LHCN-M2 (cell line): ENCODE results near the gene BAD. TPM values are rescaled to one million over a fixed set of nuclear protein-coding genes. Genes with fewer than 3 reads are reported as not detected.
"Not testable (repeated sequence)": the region's sequence is repeated elsewhere in the genome, so short reads cannot be mapped to it uniquely, and the experiment has no call there.

ENCODE experiments used
- DNase-seq: peaks from one replicate; pipeline ENCODE4 v3.0.0-alpha.2; 2012; ENCODE audit warnings: low read depth
- polyA plus RNA-seq: library from polyadenylated mRNA; unstranded; fragments of >200 nt; gene quantifications from one replicate; pipeline ENCODE4 v1.2.1, GENCODE V29; 2012; ENCODE audit warnings: missing spikeins
- total RNA-seq: library from RNA; depleted of rRNA; stranded (reverse); fragments of >200 nt; gene quantifications from 2 replicates; pipeline ENCODE4 v1.2.3, GENCODE V29; 2014; rRNA removed

BAD gene
- 92.3 and 92.4 TPM in 2 replicates for total RNA-seq
- polyA plus RNA-seq: 97.4 TPM

DNA sequence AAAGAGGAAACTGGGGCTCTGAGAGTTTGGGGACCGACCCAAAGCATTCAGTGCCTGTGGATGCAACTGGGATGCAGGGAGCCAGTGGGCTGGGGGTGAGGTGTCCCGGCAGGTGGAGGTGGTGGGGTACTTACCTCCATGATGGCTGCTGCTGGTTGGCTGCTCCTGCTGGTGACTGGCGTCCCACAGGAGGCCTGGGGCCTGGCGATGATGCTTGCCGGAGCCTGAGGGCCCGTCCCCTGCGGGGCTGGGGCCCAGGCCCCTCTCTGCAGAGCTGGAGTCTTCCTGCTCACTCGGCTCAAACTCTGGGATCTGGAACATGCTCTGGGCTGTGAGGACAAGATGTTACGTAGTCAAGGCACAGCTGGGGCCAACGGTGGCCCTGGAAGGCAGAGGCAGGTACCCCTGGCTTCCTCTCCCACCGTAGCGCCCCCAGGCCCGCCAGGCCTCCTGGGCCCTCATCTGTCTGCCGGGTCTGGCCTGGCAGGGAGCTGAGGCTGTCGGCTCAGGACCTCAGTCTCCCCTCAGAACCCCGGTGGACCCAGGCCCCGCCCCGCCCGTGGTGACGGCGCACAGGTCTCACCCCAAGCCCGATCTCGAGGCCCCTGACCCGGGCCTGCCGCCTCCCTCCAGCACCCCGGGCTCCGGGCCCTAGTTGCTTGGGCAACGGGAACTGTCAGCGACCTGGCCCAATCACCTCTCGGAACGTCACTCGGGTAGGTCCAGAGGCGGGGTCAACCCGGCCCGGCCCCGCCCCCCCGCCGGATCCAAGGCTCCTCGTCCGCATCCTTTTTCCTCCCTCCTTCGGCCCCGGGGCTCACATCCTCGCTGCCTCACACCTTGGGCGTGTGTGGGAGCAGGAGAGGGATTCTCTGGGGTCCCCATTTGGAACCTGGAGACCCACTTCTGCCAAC is at the start of gene BAD:
Gene BAD, minus strand, starts transcription at position 618 of the 914 bp plus-strand sequence. Its CDS starts 297 bp downstream, at position 321.
- peak; percentile 86 for DNase-seq

DNA sequence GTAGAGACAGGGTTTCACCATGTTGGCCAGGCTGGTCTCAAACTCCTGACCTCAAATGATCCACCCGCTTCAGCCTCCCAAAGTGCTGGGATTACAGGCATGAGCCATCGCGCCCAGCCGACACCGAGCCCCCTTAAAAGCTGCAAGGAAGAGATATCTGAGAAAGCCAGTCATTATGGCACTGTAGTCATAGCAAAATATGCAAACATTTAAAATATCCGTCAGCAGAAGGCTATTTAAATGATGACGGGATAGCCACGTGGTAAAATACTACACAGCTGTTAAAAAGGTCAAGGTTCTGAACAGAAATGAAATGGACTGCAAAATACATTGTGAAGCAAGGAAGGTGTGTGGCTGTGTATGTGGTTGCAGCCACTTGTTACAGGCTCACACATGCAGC is 49.1 kb upstream of the BAD start:
- DNase-seq: no peak

DNA sequence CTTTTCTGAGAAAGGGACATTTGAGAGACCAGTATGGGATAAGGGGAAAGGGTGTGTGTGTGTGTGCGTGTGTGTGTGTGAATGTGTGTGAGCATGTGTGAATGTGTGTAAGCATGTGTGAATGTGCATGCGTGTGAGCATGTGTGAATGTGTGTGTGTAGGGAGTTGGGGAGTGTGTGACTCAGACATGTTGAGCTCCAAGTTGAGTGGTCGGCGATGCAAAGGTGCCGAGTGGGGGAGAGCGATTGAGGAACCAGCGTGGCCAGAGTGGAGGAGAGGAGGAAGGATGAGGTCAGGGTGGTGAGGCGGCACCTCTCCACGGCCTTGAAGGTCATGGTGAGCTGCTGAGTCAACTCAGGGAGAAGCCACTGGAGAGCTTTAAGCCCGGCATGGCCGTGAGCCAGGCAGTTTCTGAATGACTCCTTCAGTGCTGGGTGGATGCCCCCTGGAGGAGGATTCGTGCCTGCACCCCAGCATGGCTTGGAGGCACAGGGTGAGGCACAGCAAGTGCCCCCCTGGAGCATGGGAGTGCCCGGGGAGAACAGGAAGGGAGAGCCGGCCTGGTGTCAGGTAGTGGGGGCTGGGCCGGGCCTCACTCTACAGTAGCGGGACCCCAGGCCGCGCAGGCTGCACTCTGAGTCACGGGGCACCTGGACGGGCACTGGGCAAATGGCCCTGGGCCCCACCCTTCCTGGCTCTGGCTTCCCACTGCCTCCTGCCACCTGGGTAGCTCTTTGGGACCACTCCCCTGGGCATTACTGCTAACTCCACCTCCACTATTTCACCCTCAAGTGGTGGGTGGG is 47.3 kb upstream of the BAD start:
- peak; percentile 91 for DNase-seq

DNA sequence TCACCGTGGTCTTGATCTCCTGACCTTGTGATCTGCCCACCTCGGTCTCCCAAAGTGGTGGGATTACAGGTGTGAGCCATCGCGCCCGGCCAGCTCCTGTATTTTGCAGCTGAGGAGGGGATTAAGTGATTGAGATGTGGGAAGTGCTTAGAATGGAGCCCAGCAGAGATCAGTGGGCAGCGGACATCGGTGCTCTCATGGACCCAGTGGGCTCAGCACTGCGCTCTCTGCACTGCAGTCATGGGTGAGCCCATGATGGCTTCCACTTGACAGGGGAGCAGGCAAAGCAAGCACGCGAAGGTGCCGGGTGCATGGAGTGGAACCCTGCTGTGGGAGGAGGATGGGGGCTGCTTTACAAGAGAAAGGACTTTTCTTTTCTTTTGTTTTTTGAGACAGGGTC is 46.4 kb upstream of the BAD start:
- DNase-seq: no peak

DNA sequence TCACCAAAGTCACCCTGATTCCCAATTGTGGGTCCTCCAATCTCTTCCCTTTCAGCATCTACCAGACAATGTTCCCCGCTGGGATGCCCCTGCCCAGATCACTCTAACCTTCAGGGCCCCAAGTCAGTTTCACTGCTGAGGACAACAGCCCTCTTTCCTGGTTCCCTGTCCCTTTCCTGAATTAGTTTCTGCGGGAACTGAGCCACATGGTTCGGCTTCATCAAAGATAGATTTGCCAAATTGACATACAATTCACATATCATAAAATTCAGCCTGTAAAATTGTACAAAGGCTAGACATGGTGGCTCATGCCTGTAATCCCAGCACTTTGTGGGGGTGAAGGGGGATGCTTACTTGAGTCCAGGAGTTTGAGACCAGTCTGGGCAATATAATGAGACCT is 43.5 kb upstream of the BAD start:
- no peak for DNase-seq

DNA sequence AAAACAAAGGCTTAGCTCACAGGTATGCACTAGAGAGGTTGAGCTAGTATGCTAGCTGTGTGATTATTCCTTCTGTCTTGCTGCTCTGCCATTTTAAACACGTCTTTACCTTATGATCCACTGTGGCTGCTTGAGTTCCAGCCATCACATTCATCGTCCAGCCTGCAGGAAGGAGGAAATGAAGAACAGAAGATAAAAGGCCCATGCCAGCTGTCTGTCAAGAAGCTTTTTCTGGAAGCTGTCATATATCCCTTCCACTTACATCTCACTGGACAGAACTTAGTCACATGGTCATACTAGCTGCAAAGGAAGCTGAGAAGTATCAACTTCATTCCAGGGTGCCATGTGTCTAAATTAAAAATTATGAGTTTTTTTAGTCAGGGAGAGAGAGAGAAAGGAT is 42.9 kb upstream of the BAD start:
- DNase-seq: no peak

DNA sequence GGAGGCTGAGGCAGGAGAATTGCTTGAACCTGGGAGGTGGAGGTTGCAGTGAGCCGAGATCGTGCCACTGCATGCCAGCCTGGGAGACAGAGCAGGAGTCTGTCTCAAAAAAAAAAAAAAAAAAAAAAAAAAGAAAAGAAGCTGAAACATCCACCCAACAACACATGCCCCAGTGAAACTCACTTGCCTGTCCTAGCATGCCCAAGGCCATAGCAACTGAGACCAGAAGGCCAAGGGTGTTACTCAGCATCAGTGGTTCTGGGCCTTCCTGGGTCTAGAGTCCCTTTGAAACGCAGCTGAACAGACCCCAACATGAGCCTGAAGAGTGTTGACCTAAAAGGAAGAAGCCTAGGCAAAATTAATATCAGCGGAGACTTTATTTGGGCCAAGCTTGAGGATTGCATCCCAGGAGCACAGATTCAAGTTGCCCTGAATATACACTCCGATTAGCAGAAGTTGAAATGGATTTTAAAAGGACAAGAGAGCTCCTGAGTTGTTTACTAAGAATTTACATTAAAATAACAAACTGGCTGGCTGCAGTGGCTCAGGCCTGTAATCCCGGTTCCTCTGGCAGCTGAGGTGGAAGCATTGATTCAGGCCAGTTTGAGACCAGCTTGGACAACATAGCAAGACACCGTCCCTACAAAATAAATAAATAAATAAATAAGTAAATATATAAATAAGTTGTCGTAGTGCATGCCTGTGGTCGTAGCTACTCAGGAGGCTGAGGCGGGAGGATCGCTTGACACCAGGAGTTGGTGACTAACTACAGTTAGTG is 40.4 kb upstream of the BAD start:
- DNase-seq: no peak

DNA sequence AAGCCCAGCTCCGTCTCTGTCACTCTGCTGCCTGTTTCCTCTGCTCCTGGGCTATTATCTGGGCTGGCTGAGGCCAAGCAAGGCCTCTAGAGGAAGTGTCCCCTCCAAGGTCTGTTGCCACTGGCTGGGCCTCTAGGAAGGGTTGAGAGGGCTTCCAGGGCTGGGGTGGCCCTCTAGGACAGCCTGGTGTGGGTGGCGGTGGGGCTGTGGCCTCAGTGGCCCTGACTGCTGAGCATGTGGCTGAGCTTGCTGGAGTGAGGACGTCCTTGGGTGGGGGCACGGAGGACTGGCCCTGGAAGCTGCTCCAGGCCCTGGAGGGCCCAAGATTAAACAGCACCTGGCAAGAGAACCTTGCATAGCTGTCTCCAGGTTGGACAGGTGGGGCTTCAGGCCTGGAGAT is 39.5 kb upstream of the BAD start:
- DNase-seq: not testable (repeated sequence)

DNA sequence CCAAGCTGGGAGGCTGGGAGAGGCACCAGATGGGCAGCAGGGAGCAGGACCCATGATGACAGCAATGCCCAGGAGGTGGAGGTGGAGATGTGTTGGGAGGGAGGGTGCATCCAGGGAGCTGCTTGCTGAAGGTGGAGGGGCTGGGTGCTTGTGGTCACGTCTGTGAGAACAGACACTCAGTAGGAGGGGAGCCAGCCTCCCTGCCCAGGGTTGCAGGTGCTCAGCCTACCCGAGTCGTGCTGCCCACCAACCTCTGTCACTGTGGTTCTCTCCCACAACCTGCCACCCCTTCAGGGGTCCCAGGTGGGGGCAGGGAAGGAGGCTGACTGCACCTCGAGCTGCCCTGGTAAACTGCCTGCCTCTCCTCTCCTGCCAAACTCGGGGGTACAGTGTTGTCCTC is 38.9 kb upstream of the BAD start:
- DNase-seq: no peak

DNA sequence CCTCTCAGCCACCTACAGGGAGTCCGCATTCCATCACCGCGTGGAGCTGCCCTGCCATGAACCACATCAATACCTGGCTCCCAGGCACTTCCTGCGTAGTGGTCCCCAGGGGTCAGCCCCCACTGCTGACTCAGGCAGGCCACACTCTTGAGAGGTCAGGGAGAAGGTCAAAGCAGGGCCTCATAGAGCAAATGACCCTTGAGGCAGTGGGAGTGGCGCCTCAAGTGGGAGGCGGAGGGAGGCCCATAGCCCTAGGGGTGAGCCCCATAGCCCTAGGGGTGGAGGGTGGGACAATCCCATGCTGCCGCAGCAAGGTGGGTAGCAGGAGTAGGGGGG is 38.4 kb upstream of the BAD start:
- DNase-seq: no peak

DNA sequence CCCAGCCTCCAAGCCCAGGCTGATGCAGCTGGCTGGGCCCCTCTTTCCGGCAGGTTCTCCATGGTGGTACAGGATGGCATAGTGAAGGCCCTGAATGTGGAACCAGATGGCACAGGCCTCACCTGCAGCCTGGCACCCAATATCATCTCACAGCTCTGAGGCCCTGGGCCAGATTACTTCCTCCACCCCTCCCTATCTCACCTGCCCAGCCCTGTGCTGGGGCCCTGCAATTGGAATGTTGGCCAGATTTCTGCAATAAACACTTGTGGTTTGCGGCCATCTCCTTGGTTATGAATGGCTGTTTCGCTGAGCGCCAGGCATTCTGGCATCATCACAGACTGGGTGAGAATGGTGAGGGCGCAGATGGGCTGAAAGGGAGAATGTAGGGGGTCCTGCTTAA is 37.1 kb upstream of the BAD start:
- DNase-seq: no peak

DNA sequence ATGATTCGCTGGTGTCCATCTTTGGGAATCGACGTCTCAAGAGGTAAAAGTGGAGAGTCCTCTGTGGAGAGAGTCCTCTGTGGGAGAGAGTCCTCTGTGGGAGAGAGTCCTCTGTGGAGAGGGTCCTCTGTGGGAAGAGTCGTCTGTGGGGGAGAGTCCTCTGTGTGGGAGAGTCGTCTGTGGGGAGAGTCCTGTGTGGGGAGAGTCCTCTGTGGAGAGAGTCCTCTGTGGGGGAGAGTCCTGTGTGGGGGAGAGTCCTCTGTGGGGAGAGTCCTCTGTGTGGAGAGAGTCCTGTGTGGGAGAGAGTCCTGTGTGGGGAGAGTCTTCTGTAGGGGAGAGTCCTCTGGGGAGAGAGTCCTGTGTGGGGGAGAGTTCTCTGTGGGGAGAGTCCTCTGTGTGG is 36.6 kb upstream of the BAD start:
- DNase-seq: no peak

DNA sequence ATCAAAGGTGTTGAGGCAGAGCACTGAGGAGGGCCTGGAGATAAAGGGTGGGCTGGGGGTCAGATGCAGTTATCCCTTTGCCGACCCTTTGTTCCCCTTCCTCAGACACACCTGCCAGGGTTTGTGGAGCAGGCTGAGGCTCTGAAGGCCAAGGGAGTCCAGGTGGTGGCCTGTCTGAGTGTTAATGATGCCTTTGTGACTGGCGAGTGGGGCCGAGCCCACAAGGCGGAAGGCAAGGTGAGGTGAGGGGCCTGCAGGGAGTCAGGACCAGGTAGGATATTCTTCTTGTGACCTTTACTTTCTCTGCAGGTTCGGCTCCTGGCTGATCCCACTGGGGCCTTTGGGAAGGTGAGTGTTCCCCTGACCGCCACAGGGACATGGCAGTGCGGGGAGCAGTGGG is 36.1 kb upstream of the BAD start:
- no peak for DNase-seq

DNA sequence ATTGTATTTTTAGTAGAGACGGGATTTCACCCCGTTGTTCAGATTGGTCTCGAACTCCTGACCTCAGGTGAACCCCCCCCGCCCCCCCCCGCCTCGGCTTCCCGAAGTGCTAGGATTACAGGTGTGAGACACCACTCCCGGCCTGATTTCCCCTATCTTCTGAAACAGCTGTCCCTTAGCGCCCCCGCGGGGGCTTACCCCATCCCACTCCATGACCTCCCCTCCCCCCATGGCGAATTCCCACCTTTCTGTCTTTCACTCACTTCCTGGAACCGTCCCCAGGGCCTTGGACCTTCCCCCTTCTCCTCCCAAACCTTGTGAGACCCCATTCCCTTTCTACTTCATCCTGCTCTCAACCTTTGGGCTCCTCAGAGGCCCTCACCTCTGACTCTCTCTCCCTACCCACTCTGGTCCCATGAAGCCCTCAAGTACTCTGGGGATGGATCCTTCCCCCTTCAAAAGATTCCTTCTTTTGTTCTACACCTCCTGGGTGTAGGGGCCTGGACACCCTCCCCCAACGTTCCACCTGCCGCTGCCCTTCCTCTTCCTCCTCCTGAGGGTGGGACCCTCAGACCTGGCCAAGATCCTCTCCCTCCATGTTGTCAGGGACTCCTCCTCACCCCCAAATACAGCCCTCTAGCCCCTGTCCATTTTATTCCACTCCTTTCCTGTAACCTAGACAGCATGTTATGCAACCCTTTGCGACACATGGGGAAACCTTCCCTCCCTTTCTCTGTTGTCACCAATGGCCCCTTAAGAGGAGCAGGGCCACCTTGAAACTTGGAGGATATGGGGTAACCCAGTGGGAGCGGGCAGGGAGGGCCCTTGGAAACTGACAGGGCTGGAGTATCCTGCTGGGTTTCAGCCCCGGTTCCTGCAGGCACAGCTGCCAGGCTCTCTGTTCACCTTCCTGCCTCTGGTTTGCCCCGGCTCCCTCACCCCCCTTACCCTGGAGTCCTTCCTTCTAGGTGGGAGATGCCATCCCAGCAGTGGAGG is 34.6 kb upstream of the BAD start:
- no peak for DNase-seq

DNA sequence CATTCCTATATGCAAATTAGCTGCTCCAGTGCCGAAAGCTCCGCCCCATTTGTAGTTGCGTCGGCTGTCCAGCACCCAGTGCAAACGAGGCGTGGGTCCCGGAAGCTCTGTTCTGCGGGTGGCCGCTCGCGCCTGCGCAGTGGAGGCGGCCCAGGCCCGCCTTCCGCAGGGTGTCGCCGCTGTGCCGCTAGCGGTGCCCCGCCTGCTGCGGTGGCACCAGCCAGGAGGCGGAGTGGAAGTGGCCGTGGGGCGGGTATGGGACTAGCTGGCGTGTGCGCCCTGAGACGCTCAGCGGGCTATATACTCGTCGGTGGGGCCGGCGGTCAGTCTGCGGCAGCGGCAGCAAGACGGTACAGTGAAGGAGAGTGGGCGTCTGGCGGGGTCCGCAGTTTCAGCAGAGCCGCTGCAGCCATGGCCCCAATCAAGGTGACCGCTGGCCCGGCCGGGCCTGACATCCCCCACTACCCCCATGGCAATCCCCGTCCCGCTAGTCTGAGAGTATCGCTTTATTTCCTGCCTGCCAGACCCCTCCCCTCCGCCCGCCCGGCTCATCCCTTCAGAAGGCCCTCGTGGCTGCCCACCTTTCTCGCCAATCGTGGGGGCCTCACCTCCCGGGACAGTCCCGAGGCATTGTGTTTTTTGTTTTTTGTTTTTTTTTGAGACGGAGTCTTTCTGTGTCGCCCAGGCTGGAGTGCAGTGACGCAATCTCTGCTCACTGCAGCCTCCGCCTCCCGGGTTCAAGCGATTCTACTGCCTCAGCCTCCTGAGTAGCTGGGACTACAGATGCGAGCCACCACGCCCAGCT is 33.7 kb upstream of the BAD start, which contains the start of gene PRDX5:
Gene PRDX5, plus strand, starts transcription at position 161 of the 805 bp plus-strand sequence. Its CDS starts 95 bp downstream, at position 256.
- peak; percentile 94 for DNase-seq

DNA sequence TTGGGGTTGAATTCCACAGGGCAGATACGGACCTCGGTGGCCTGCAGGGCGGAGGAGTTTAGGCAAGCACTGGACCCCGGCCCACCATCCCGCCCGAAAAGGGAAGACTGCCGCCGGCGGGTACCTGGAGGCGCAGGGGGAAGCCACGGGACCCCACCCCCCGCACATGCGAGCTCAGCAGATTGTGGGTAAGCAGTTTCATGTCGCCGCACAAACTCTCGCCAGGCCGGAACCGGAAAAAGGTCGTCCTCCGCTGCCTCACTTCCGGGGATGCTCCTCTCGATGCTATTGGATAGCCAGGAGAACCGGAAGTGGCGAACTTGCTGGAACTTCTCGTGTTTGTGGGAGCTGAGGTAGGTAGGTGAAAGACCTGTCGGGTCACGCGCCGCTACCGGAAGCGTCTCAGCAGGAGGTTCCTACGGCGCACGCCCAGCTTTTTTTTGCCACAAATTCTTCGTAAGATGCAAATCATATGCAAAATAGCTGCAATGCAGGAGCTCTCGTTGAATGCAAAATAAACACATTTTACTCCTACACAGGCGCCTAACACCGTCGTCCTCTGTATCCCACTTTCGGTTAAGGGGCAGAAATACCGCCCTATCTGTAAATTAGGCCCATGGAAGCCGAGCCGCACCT is 33.0 kb upstream of the BAD start, which contains the start of gene TRMT112:
Gene TRMT112, minus strand, starts transcription at position 235 of the 636 bp plus-strand sequence. Its CDS starts 33 bp downstream, at position 202.
- peak; percentile 94 for DNase-seq

DNA sequence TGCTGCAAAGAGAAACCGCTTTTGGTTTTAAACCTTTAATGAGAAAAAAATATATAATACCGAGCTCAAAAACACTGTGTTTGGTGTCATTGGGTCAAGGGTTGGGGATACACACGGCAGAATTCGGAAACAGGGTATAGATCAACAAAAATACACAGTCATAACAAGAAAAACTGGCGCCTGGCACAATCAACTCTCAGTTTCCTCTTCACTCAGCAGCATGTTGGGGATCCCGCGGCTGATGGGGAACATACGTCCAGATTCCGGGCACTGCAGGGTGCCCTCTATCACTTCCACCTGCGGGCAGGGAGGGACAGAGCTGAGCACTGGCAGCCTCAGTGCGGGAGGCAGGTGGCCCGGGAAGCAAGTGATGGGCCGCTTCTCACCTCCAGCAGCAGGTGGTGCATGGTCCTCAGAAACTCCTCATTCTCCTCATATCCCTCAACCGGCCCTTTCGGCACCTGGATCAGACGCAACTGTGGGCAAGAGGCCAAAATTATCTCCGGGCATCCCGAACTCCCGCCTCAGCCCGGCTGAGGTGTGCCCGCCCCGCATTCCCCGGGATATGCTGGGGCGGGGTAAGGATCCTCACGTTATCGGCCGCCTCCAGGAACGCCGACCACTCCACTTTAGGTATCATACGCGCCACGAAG is 32.3 kb upstream of the BAD start:
- DNase-seq: no peak
